DOHH2 (cell line): Measurements from ENCODE around the gene RHOG.

Experiments used
- H3F3A ChIP-seq: fragments of 200-600 bp; sonication (generic), shearing (Covaris generic); 2 replicates; pipeline ENCODE4 v1.6.0; 2016; ENCODE audit warnings: antibody characterized with exemption, mild to moderate bottlenecking; ENCODE audit not compliant: control insufficient read depth, insufficient read depth
- H3K27ac ChIP-seq: fragments of 200-600 bp; sonication (generic); 2 replicates; pipeline ENCODE4 v1.5.1; 2014; ENCODE audit warnings: low read depth, mild to moderate bottlenecking, low read length, moderate library complexity
- H3K27me3 ChIP-seq: fragments of 200-600 bp; sonication (generic); 2 replicates; pipeline ENCODE4 v1.6.1; 2014; ENCODE audit warnings: mild to moderate bottlenecking, low read length, mixed read lengths; ENCODE audit not compliant: control insufficient read depth
- H3K36me3 ChIP-seq: fragments of 200-600 bp; sonication (generic); 2 replicates; pipeline ENCODE4 v1.6.1; 2014; ENCODE audit warnings: mild to moderate bottlenecking, low read length, moderate library complexity, mixed read lengths; ENCODE audit not compliant: control insufficient read depth
- H3K4me1 ChIP-seq: fragments of 200-600 bp; sonication (generic); 2 replicates; pipeline ENCODE4 v1.6.1; 2014; ENCODE audit warnings: mild to moderate bottlenecking, low read length, mixed read lengths; ENCODE audit not compliant: control insufficient read depth
- H3K4me2 ChIP-seq: fragments of 200-600 bp; sonication (generic); 2 replicates; pipeline ENCODE4 v1.6.0; 2014; ENCODE audit warnings: mild to moderate bottlenecking, low read length, moderate library complexity
- H3K4me3 ChIP-seq: fragments of 200-600 bp; sonication (generic); 2 replicates; pipeline ENCODE4 v1.5.1; 2014; ENCODE audit warnings: mild to moderate bottlenecking, low read length, mixed read lengths
- H3K79me2 ChIP-seq: fragments of 200-600 bp; sonication (generic); 2 replicates; pipeline ENCODE4 v1.6.1; 2014; ENCODE audit warnings: mild to moderate bottlenecking, low read length, mixed read lengths; ENCODE audit not compliant: control insufficient read depth
- H3K9me2 ChIP-seq: fragments of 200-600 bp; sonication (generic); replicated peaks from 2 replicates; pipeline ENCODE4 v1.6.1; 2014; ENCODE audit warnings: mild to moderate bottlenecking, low read length, mixed read lengths; ENCODE audit not compliant: control insufficient read depth
- H3K9me3 ChIP-seq: fragments of 200-600 bp; sonication (generic); 2 replicates; pipeline ENCODE4 v1.6.1; 2014; ENCODE audit warnings: antibody characterized with exemption, low read length, mixed read lengths; ENCODE audit not compliant: control insufficient read depth, insufficient read depth
- H4K20me1 ChIP-seq: fragments of 200-600 bp; sonication (generic); 2 replicates; pipeline ENCODE4 v1.6.0; 2014; ENCODE audit warnings: low read depth, mild to moderate bottlenecking, antibody characterized with exemption, low read length, moderate library complexity; ENCODE audit not compliant: control insufficient read depth, insufficient read depth
- EZH2phosphoT487 ChIP-seq: fragments of 200-600 bp; sonication (generic); IDR thresholded peaks from 2 replicates; pipeline ENCODE4 v1.6.1; 2017; ENCODE audit warnings: borderline replicate concordance, mild to moderate bottlenecking, antibody characterized with exemption, low read length, moderate library complexity, mixed read lengths
- TF ChIP-seq, protein P1 (sequence below): fragments of 200-600 bp; sonication (generic); IDR thresholded peaks from one replicate; pipeline ENCODE4 v1.5.1; 2014; ENCODE audit warnings: antibody characterized with exemption, mild to moderate bottlenecking, low read depth, low read length; ENCODE audit not compliant: poor library complexity, severe bottlenecking

Gene RHOG

GRCh38 chr11:3786781-3787428 is 53.9 kb downstream of the RHOG start:
- H3K79me2 ChIP-seq: peaks cover 100% of the 10 kb centered on the region
- H3F3A ChIP-seq: 0 out of 2 replicates have a peak, but pooled peaks cover 4% of the 10 kb centered on the region
- peaks cover 71% of the 10 kb centered on the region for H3K36me3 ChIP-seq
- peaks cover 28% of the 10 kb centered on the region for H3K4me1 ChIP-seq
- peaks cover 14% of the 10 kb centered on the region; the same call in 1 of the 2 replicates for H4K20me1 ChIP-seq
- H3K27ac ChIP-seq: no peak overlapping the region
- H3K27me3 ChIP-seq: no peaks in the 10 kb centered on the region
- no peak for TF ChIP-seq EZH2phosphoT487
- TF ChIP-seq, protein P1, sequence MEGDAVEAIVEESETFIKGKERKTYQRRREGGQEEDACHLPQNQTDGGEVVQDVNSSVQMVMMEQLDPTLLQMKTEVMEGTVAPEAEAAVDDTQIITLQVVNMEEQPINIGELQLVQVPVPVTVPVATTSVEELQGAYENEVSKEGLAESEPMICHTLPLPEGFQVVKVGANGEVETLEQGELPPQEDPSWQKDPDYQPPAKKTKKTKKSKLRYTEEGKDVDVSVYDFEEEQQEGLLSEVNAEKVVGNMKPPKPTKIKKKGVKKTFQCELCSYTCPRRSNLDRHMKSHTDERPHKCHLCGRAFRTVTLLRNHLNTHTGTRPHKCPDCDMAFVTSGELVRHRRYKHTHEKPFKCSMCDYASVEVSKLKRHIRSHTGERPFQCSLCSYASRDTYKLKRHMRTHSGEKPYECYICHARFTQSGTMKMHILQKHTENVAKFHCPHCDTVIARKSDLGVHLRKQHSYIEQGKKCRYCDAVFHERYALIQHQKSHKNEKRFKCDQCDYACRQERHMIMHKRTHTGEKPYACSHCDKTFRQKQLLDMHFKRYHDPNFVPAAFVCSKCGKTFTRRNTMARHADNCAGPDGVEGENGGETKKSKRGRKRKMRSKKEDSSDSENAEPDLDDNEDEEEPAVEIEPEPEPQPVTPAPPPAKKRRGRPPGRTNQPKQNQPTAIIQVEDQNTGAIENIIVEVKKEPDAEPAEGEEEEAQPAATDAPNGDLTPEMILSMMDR: no peak
- H3K9me2 ChIP-seq: no peaks in the 10 kb centered on the region
- peak overlapping the region; percentile 3 for H3K4me2 ChIP-seq
- H3K9me3 ChIP-seq: no peaks in the 10 kb centered on the region
- H3K4me3 ChIP-seq: no peak overlapping the region

DNA sequence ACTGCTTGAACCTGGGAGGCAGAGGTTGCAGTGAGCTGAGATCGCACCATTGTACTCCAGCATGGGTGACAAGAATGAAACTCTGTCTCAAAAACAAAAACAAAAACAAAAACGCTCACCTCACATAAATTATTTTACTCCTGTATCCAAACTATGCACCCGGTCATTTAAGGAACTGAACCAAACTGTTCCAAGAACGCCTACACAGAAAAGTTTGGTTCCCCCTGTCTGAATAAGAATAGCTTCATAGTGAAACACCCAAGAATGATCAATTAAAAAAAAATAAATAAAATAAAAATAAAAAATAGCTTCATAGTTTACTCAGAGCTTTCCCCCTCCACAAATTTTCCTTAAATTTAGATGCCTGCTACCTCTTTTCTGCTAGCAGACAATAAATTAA is 57.1 kb downstream of the RHOG start:
- Histone ChIP-seq H3F3A (peaks cover 6% of the 10 kb centered on the region; the same call in 1 of the 2 replicates), H3K27ac (no peak overlapping the region), H3K9me3 (no peaks in the 10 kb centered on the region), H3K4me1 (peaks cover 28% of the 10 kb centered on the region), H4K20me1 (peaks cover 14% of the 10 kb centered on the region; the same call in 1 of the 2 replicates), H3K36me3 (peaks cover 83% of the 10 kb centered on the region), H3K27me3 (no peaks in the 10 kb centered on the region), H3K4me3 (no peak overlapping the region), H3K9me2 (no peaks in the 10 kb centered on the region), H3K79me2 (peaks cover 87% of the 10 kb centered on the region), H3K4me2 (no peak overlapping the region)
- TF ChIP-seq, protein P1: no peak

GRCh38 chr11:3782963-3783362 is 57.8 kb downstream of the RHOG start:
- H3K9me2 ChIP-seq: no peaks in the 10 kb centered on the region
- no peak overlapping the region for H3K4me3 ChIP-seq
- no peaks in the 10 kb centered on the region for H3K27me3 ChIP-seq
- peaks cover 14% of the 10 kb centered on the region; the same call in 1 of the 2 replicates for H4K20me1 ChIP-seq
- H3K4me2 ChIP-seq: no peak overlapping the region
- H3K27ac ChIP-seq: no peak overlapping the region
- H3K9me3 ChIP-seq: no peaks in the 10 kb centered on the region
- TF ChIP-seq EZH2phosphoT487: no peak
- TF ChIP-seq, protein P1: no peak
- peaks cover 83% of the 10 kb centered on the region for H3K79me2 ChIP-seq
- peaks cover 24% of the 10 kb centered on the region for H3K4me1 ChIP-seq
- peaks cover 6% of the 10 kb centered on the region; the same call in 1 of the 2 replicates for H3F3A ChIP-seq
- H3K36me3 ChIP-seq: peaks cover 86% of the 10 kb centered on the region
